H1 (cell line): Measurements from ENCODE around the gene VPS13D. TPM values are rescaled to one million over a fixed set of nuclear protein-coding genes. Genes with fewer than 3 reads are reported as not detected.

Source experiments
- CTCF ChIA-PET: fragments of 300-600 bp; sonication (Branson Sonifier 250); formaldehyde crosslinking; loops from one replicate; lab custom pipeline; 2021; ENCODE audit not compliant: partially characterized antibody; lab: Charles Lee
- POLR2A ChIA-PET: fragments of 300-600 bp; sonication (Branson Sonifier 250); formaldehyde crosslinking; loops from one replicate; lab custom pipeline; 2021; ENCODE audit warnings: inconsistent platforms; ENCODE audit not compliant: partially characterized antibody; lab: Charles Lee
- DNase-seq, 2 experiments: peaks; one replicate each; pipeline versions ENCODE4 v3.0.0 to v3.0.0-alpha.2; 2010 to 2022; ENCODE audit warnings: low spot score in 2 of 2, low read depth in 1 of 2, mixed read lengths in 1 of 2
- FAIRE-seq: peaks from 2 replicates; lab custom pipeline; 2011; peaks lifted over from hg19 to GRCh38; lab: Jason Lieb, UNC
- H2AFZ ChIP-seq: 2 replicates; pipeline ENCODE4 v1.8.1; 2012; ENCODE audit warnings: low read length, inconsistent platforms
- H2AK5ac ChIP-seq: 2 replicates; pipeline ENCODE4 v1.6.1; 2013; ENCODE audit warnings: low read depth, low read length
- H2BK120ac ChIP-seq: replicated peaks from 2 replicates; pipeline ENCODE3; 2013; ENCODE audit warnings: low read depth, low read length, inconsistent platforms
- H2BK12ac ChIP-seq: 2 replicates; pipeline ENCODE4 v1.6.1; 2013; ENCODE audit warnings: low read depth, low read length
- H2BK15ac ChIP-seq: 2 replicates; pipeline ENCODE4 v1.6.1; 2013; ENCODE audit warnings: low read length
- H2BK20ac ChIP-seq: 2 replicates; pipeline ENCODE4 v1.6.1; 2013; ENCODE audit warnings: low read length
- H2BK5ac ChIP-seq: 2 replicates; pipeline ENCODE4 v1.6.1; 2013; ENCODE audit warnings: low read depth, low read length
- H3K14ac ChIP-seq: 2 replicates; pipeline ENCODE4 v1.6.1; 2013; ENCODE audit warnings: inconsistent platforms; ENCODE audit not compliant: insufficient read length
- H3K18ac ChIP-seq: 2 replicates; pipeline ENCODE4 v1.6.1; 2013; ENCODE audit warnings: low read length; ENCODE audit errors: extremely low read depth
- H3K23ac ChIP-seq: 2 replicates; pipeline ENCODE4 v1.6.1; 2013; ENCODE audit warnings: inconsistent platforms; ENCODE audit not compliant: insufficient read length
- H3K23me2 ChIP-seq: 2 replicates; pipeline ENCODE4 v1.6.1; 2013; ENCODE audit warnings: low read depth, low read length
- H3K27ac ChIP-seq: 2 replicates; pipeline ENCODE4 v1.6.1; 2011; ENCODE audit warnings: low read depth, low read length, inconsistent platforms
- H3K27me3 ChIP-seq, 4 experiments: replicated peaks in 1 of 4; 1 replicate in 1 of 4; 2 replicates in 3 of 4; pipeline versions ENCODE4 v1.6.1 to v1.8.1; 2011 to 2013; ENCODE audit warnings: low read length in 3 of 4, mild to moderate bottlenecking in 3 of 4, inconsistent platforms in 2 of 4, mixed read lengths in 2 of 4, moderate library complexity in 1 of 4; ENCODE audit not compliant: control insufficient read depth in 3 of 4, insufficient read depth in 3 of 4; ENCODE audit errors: extremely low read depth in 1 of 4
- H3K36me3 ChIP-seq, 4 experiments: 2 replicates each; pipeline versions ENCODE4 v1.6.1 to v1.8.1; 2011 to 2013; ENCODE audit warnings: mild to moderate bottlenecking in 4 of 4, low read length in 3 of 4, moderate library complexity in 2 of 4, control low read depth in 1 of 4, inconsistent platforms in 1 of 4; ENCODE audit not compliant: insufficient read depth in 4 of 4, control insufficient read depth in 2 of 4
- H3K4ac ChIP-seq: replicated peaks from 2 replicates; pipeline ENCODE3; 2013; ENCODE audit warnings: low read length, low read depth, mixed read lengths, inconsistent platforms; ENCODE audit not compliant: insufficient read length
- H3K4me1 ChIP-seq, 4 experiments: replicated peaks in 1 of 4; 1 replicate in 1 of 4; 2 replicates in 3 of 4; pipeline versions ENCODE4 v1.6.1 to v1.8.1; 2011 to 2013; ENCODE audit warnings: low read length in 3 of 4, inconsistent platforms in 2 of 4, mixed read lengths in 1 of 4; ENCODE audit not compliant: insufficient read depth in 4 of 4, control insufficient read depth in 3 of 4
- H3K4me2 ChIP-seq, 2 experiments: 2 replicates each; pipeline versions ENCODE4 v1.6.1 to v1.8.1; 2011 to 2013; ENCODE audit warnings: low read depth in 2 of 2, low read length in 2 of 2, control low read depth in 1 of 2, inconsistent platforms in 1 of 2, mild to moderate bottlenecking in 1 of 2; ENCODE audit not compliant: insufficient read depth in 1 of 2
- H3K4me3 ChIP-seq, 4 experiments: fragments of 200-600, 300-600 bp in 1 of 4; sonication (generic), shearing (Covaris generic), sonication (Bioruptor Twin) in 1 of 4; 2 replicates each; pipeline versions ENCODE4 v1.5.1 to v1.8.1; 2011 to 2016; ENCODE audit warnings: low read length in 4 of 4, low read depth in 3 of 4, control low read depth in 2 of 4, inconsistent platforms in 2 of 4, mild to moderate bottlenecking in 2 of 4, mixed read lengths in 1 of 4, moderate library complexity in 1 of 4; ENCODE audit not compliant: insufficient read depth in 2 of 4; ENCODE audit errors: extremely low read depth in 1 of 4
- H3K56ac ChIP-seq: replicated peaks from 2 replicates; pipeline ENCODE3; 2013; ENCODE audit warnings: low read depth, mild to moderate bottlenecking, mixed read lengths, low read length, inconsistent platforms; ENCODE audit not compliant: insufficient read length
- H3K79me1 ChIP-seq: 2 replicates; pipeline ENCODE4 v1.6.1; 2013; ENCODE audit warnings: low read depth, low read length, control low read depth
- H3K79me2 ChIP-seq, 2 experiments: 2 replicates each; pipeline versions ENCODE4 v1.6.1 to v1.8.1; 2012 to 2013; ENCODE audit warnings: low read length in 2 of 2, mild to moderate bottlenecking in 2 of 2, inconsistent platforms in 1 of 2; ENCODE audit not compliant: insufficient read depth in 2 of 2, control insufficient read depth in 1 of 2
- H3K9ac ChIP-seq, 4 experiments: replicated peaks in 1 of 4; 1 replicate in 1 of 4; 2 replicates in 3 of 4; pipeline versions ENCODE4 v1.6.1 to v1.8.1; 2011 to 2013; ENCODE audit warnings: low read depth in 3 of 4, low read length in 3 of 4, control low read depth in 2 of 4, mild to moderate bottlenecking in 2 of 4, moderate library complexity in 2 of 4, inconsistent platforms in 1 of 4; ENCODE audit errors: extremely low read depth in 1 of 4
- H3K9me3 ChIP-seq, 2 experiments: 2 replicates each; pipeline versions ENCODE4 v1.6.1 to v1.8.1; 2012 to 2013; ENCODE audit warnings: mild to moderate bottlenecking in 2 of 2, moderate library complexity in 2 of 2, control low read depth in 1 of 2, inconsistent platforms in 1 of 2, low read depth in 1 of 2, low read length in 1 of 2, mixed read lengths in 1 of 2; ENCODE audit not compliant: insufficient read depth in 2 of 2
- H4K20me1 ChIP-seq, 2 experiments: replicated peaks in 1 of 2; 2 replicates each; pipeline versions ENCODE3 to v1.8.1; 2011 to 2013; ENCODE audit warnings: inconsistent platforms in 2 of 2, low read length in 2 of 2, mild to moderate bottlenecking in 1 of 2; ENCODE audit not compliant: insufficient read depth in 2 of 2, control insufficient read depth in 1 of 2
- H4K5ac ChIP-seq: 2 replicates; pipeline ENCODE4 v1.6.1; 2013; ENCODE audit warnings: low read length, low read depth, mixed read lengths, inconsistent platforms; ENCODE audit not compliant: insufficient read length
- H4K8ac ChIP-seq: 2 replicates; pipeline ENCODE4 v1.8.0; 2013; ENCODE audit warnings: mild to moderate bottlenecking, moderate library complexity, low read length, inconsistent platforms; ENCODE audit not compliant: insufficient read depth; ENCODE audit errors: extremely low read depth
- H4K91ac ChIP-seq: replicated peaks from 2 replicates; pipeline ENCODE3; 2013; ENCODE audit warnings: low read length, mixed read lengths, inconsistent platforms; ENCODE audit not compliant: insufficient read length
- POLR2A ChIP-seq, 2 experiments: IDR thresholded peaks; 1 replicate in 1 of 2; 2 replicates in 1 of 2; pipeline ENCODE4 v1.6.1; 2011; ENCODE audit warnings: low read depth in 2 of 2, low read length in 2 of 2, mild to moderate bottlenecking in 2 of 2; ENCODE audit errors: control extremely low read depth in 1 of 2
- SIRT6 ChIP-seq: IDR thresholded peaks from one replicate; pipeline ENCODE4 v1.7.1; 2012; ENCODE audit warnings: low read length, inconsistent platforms
- TBP ChIP-seq: IDR thresholded peaks from 2 replicates; pipeline ENCODE4 v1.6.1; 2011; ENCODE audit warnings: low read depth, low read length, improper control_type of control experiment
- WGBS, 2 experiments: shearing (Covaris generic) in 1 of 2; methylation state at CpG; one replicate each; pipeline versions ENCODE4 v1.1.6 to v1.1.7; 2013 to 2015; ENCODE audit warnings: low lambda C conversion rate in 2 of 2, mixed read lengths in 2 of 2, inconsistent platforms in 1 of 2, low coverage in 1 of 2, missing lambda C conversion rate in 1 of 2; ENCODE audit not compliant: insufficient replicate concordance in 2 of 2, insufficient coverage in 1 of 2, insufficient read length in 1 of 2; ENCODE audit errors: extremely low coverage in 1 of 2, missing lambda C conversion rate in 1 of 2; 5-methylcytosine and 5-hydroxymethylcytosine counted together
- polyA plus RNA-seq, 7 experiments: library from polyadenylated mRNA; depleted of rRNA in 3 of 7; stranded (reverse) in 5 of 7; unstranded in 2 of 7; fragments of >200 nt in 5 of 7; fragments of 200-250 nt in 2 of 7; gene quantifications; 1 replicate in 5 of 7; 2 replicates in 1 of 7; 4 replicates in 1 of 7; pipeline versions ENCODE4 v1.2.1 to v1.2.3, GENCODE V29; 2011 to 2013; ENCODE audit warnings: missing spikeins in 2 of 7, mixed read lengths in 2 of 7
- total RNA-seq: library from RNA; stranded (reverse); fragmentation: NEBNext Ultra II Directional; extraction: Animal tissue kit (Norgen Biotek cat#: 25700); gene quantifications from 2 replicates; pipeline ENCODE4 v1.2.1, GENCODE V29; 2021
- TF ChIP-seq, protein P1 (sequence below): IDR thresholded peaks from 2 replicates; pipeline ENCODE4 v1.6.1; 2012; ENCODE audit warnings: inconsistent platforms

Gene VPS13D
- total and polyA plus RNA-seq, 2 of the 8 experiments (the other 6 are each of a cell fraction or from before 2014, with no cell fraction given), result 10.9 to 31.2 TPM

- H3K18ac ChIP-seq, result no peak overlapping the region
- no peak overlapping the region for H2BK5ac ChIP-seq
- no peak overlapping the region for H2BK12ac ChIP-seq
- H3K27me3 ChIP-seq, result no peaks in the 10 kb centered on the region
- H3K4me2 ChIP-seq, result no peak overlapping the region
- ChIA-PET POLR2A (no interaction called here), CTCF (interaction anchor here (1.6 kb wide), 1 partner anchor 171 kb away, joined by 3 read pairs; the partner anchor contains the start of gene DHRS3)
- no peak overlapping the region for H2AFZ ChIP-seq
- no peak overlapping the region for H3K9ac ChIP-seq
- H2BK15ac ChIP-seq, result no peak overlapping the region
- no peaks in the 10 kb centered on the region for H4K20me1 ChIP-seq
- no peak overlapping the region for H3K14ac ChIP-seq
- H2BK20ac ChIP-seq, result no peak overlapping the region
- DNase-seq (no peak), FAIRE-seq (no peak)
- H3K79me1 ChIP-seq, result no peaks in the 10 kb centered on the region; the same call in 1 of the 2 replicates
- H3K23me2 ChIP-seq, result no peaks in the 10 kb centered on the region
- no peaks in the 10 kb centered on the region for H3K79me2 ChIP-seq
- peaks cover 0 to 4% (median 0%) of the 10 kb centered on the region in 4 experiments; a peak in 1 of 7 replicates for H3K4me1 ChIP-seq
- 84% methylated on average over 7 of the region's 7 CpGs; no CpG with 5 or more reads in 1 of the 2 experiments for WGBS, 2 experiments
- no peak overlapping the region for H4K91ac ChIP-seq
- no peak overlapping the region for H3K4me3 ChIP-seq
- TF ChIP-seq POLR2A (IDR thresholded peaks at IDR 0.05; ENCODE audit: control extremely low read depth in 1 of 2, low read depth in 2 of 2, low read length in 2 of 2), result no peak
- TF ChIP-seq, protein P1, sequence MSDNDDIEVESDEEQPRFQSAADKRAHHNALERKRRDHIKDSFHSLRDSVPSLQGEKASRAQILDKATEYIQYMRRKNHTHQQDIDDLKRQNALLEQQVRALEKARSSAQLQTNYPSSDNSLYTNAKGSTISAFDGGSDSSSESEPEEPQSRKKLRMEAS, result no peak
- TF ChIP-seq TBP, result no peak
- TF ChIP-seq SIRT6, result no peak
- H3K36me3 ChIP-seq, result no peaks in the 10 kb centered on the region
- H4K8ac ChIP-seq, result no peak overlapping the region
- no peak overlapping the region for H2BK120ac ChIP-seq
- H4K5ac ChIP-seq, result no peak overlapping the region
- no peak overlapping the region for H2AK5ac ChIP-seq
- H3K27ac ChIP-seq, result no peak overlapping the region
- no peak overlapping the region for H3K56ac ChIP-seq
- H3K23ac ChIP-seq, result no peak overlapping the region
- no peaks in the 10 kb centered on the region for H3K9me3 ChIP-seq
- no peak overlapping the region for H3K4ac ChIP-seq
Observed at GRCh38 chr1:12447849-12448312, 218.1 kb downstream of the VPS13D start.
